ES-I3 (cell line): ENCODE measurements around the gene CHIC2.

Experiments used
- H3K36me3 ChIP-seq: 2 replicates; pipeline ENCODE4 v1.6.1; 2013; ENCODE audit warnings: mild to moderate bottlenecking, low read length, control low read depth, moderate library complexity; ENCODE audit not compliant: insufficient read depth
- H3K4me1 ChIP-seq: 2 replicates; pipeline ENCODE4 v1.6.1; 2013; ENCODE audit warnings: mild to moderate bottlenecking, control low read depth, low read length; ENCODE audit not compliant: insufficient read depth
- H3K9ac ChIP-seq: 2 replicates; pipeline ENCODE4 v1.6.1; 2013; ENCODE audit warnings: low read depth, mild to moderate bottlenecking, low read length, moderate library complexity
- H3K9me3 ChIP-seq: 2 replicates; pipeline ENCODE4 v1.6.1; 2013; ENCODE audit warnings: mild to moderate bottlenecking, low read length, moderate library complexity; ENCODE audit not compliant: control insufficient read depth, insufficient read depth

Gene CHIC2

GRCh38 chr4:53991821-53992220, 72.6 kb downstream of the CHIC2 start:
- Histone ChIP-seq H3K9me3 (no peaks in the 10 kb centered on the region), H3K9ac (no peak overlapping the region), H3K36me3 (no peaks in the 10 kb centered on the region), H3K4me1 (peaks cover 5% of the 10 kb centered on the region; the same call in 1 of the 2 replicates)

DNA sequence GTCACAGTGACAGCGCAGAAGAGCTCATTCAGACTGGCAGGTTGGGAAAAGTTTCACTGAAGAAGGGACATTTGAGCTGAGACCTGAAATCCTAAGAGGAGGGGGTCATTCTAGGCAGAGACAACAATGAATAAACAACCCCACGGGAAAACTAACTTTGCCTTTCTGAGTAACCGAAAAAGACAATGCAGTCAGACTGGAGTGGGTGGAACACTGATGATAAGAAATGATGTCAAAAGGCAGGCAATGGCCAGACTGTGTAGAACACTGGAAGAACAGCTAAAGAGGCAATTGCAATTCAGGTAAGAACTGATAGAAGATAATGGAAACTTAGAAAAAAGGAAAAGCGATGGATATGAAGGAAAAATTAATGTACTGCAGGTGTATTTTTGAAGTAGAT, 73.8 kb downstream of the CHIC2 start:
- H3K9ac ChIP-seq, result no peak overlapping the region
- H3K9me3 ChIP-seq, result no peaks in the 10 kb centered on the region
- peaks cover 5% of the 10 kb centered on the region; the same call in 1 of the 2 replicates for H3K4me1 ChIP-seq
- no peaks in the 10 kb centered on the region for H3K36me3 ChIP-seq

GRCh38 chr4:53987761-53988171, 76.6 kb downstream of the CHIC2 start:
- Histone ChIP-seq H3K9ac (no peak overlapping the region), H3K4me1 (peaks cover 5% of the 10 kb centered on the region; the same call in 1 of the 2 replicates), H3K36me3 (no peaks in the 10 kb centered on the region), H3K9me3 (no peaks in the 10 kb centered on the region)

- Histone ChIP-seq H3K9ac (no peak overlapping the region), H3K36me3 (no peaks in the 10 kb centered on the region), H3K4me1 (peaks cover 5% of the 10 kb centered on the region; the same call in 1 of the 2 replicates), H3K9me3 (no peaks in the 10 kb centered on the region)
These were observed 78.3 kb downstream of the CHIC2 start for GRCh38 chr4:53986062-53986461.

DNA sequence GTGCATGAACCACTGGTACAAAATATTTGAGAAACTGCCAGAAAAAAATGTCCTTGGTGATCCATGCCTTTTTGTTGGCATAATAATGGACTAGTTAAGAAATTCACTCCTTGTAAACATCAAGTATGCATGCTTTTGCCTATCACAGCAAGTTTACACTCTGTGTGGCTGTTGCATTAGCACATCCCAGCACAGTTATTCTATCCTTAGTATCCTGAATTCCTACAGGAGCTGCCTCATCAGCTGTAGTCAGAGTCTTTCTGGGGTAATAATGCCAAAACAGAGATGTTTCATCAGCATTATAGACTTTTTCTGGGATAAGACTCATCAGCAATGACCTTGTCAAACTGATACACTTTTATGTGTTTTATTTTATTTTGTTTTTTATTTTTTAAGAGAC, 82.8 kb downstream of the CHIC2 start:
- Histone ChIP-seq H3K4me1 (no peaks in the 10 kb centered on the region), H3K9ac (no peak overlapping the region), H3K9me3 (no peaks in the 10 kb centered on the region), H3K36me3 (no peaks in the 10 kb centered on the region)

- Histone ChIP-seq H3K9ac (no peak overlapping the region), H3K9me3 (no peaks in the 10 kb centered on the region), H3K4me1 (no peaks in the 10 kb centered on the region), H3K36me3 (no peaks in the 10 kb centered on the region)
These were observed 83.3 kb downstream of the CHIC2 start for GRCh38 chr4:53981066-53981465.

GRCh38 chr4:53974561-53974960, 89.8 kb downstream of the CHIC2 start:
- Histone ChIP-seq H3K9ac (no peak overlapping the region), H3K9me3 (no peaks in the 10 kb centered on the region), H3K4me1 (no peaks in the 10 kb centered on the region), H3K36me3 (no peaks in the 10 kb centered on the region)

DNA sequence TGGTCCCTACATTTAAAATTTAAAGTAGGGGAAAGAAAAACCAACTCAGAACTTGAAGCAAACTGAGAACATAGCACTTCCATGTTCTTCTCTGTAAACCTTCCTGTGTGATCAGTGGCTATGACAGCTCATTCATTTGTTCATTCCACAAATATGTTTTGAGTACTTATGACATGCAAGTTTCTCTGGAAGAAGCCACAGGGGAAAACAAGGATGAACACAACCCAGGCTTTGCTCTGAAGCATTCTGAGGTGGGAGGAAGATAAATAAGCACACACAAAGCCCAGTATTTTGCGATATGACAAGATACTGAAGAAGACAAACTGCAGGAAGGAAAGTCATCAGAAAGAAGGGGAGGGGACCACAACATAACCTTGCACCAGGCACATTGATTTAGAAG, 96.4 kb downstream of the CHIC2 start:
- Histone ChIP-seq H3K9ac (no peak overlapping the region), H3K9me3 (no peaks in the 10 kb centered on the region), H3K4me1 (no peaks in the 10 kb centered on the region), H3K36me3 (no peaks in the 10 kb centered on the region)

DNA sequence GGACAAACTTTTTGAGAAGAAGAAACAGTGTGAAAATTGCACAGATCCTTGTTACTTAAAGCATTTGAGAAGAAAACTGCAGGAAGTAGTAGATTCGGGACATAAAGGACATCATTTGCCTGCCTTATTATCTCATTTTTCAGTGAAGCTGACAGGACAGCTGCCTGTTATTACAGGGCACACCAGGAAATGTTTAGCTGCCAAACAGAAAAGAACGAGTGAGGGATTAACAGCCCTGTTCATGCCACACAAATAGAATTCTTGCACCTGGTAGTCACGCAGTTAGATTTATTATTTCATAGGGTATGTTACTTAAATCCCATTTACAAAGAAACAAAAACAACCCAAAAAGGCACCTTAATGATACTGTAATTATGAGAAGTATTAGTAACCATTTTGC, 100.6 kb downstream of the CHIC2 start:
- no peaks in the 10 kb centered on the region for H3K9me3 ChIP-seq
- H3K4me1 ChIP-seq, result peaks cover 6% of the 10 kb centered on the region
- no peak overlapping the region for H3K9ac ChIP-seq
- no peaks in the 10 kb centered on the region for H3K36me3 ChIP-seq

DNA sequence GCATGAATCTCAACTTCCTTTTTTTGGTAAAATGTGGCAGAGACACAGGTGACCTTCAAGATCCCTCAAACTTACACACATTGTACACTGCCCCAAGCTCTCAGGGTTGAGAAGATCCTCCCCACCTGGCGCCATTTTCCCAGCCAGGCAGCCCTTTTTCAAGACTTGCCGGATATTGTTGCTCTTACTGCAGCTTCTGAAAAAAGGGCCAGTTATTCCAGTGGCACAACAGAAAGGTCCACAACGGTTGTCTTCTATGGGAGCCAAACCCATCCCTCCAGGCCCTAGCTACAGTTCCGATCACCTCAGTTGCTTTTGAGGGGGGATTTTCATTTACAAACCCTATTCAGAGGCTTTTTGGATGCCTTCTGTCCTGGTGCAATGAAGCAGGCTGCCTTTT, 101.1 kb downstream of the CHIC2 start:
- H3K9me3 ChIP-seq, result no peaks in the 10 kb centered on the region
- H3K4me1 ChIP-seq, result peaks cover 6% of the 10 kb centered on the region
- H3K9ac ChIP-seq, result no peak overlapping the region
- no peaks in the 10 kb centered on the region for H3K36me3 ChIP-seq

DNA sequence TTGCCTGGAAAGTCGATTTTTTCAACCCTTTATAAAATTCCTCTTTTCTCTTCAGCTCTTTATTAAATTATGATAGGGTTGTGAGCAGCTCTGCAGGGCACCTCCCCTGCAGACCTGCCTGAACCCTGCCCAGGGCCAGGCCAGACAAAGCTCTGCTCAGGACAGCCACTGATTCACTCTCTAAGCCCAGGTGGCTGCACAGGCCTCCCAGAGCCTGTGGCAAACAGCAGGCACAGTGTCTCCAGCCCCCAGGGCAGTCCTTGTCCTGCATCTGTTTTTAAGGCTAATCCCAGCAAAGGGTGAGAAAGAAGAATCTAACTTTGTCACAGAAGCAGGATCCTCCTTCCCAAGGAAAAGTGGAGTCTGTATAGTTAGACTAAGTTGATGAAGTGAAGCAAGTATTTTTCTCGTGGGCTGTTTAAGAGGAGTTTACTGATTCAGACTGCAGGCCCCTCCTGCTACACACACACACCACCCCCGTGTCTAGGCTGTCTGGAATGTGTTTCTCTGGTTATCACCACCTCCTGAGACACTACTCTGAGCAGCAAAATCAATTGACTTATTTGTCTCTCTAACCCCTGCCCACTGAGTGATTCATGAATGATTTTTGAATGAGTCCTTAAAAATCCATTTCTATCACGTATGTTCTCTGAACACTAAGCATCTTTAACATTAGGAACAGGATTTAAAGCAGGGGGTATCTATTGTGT, 101.7 kb downstream of the CHIC2 start:
- Histone ChIP-seq H3K9me3 (no peaks in the 10 kb centered on the region), H3K9ac (no peak overlapping the region), H3K4me1 (peaks cover 6% of the 10 kb centered on the region), H3K36me3 (no peaks in the 10 kb centered on the region)

GRCh38 chr4:53961351-53961750, 103.1 kb downstream of the CHIC2 start:
- Histone ChIP-seq H3K36me3 (no peaks in the 10 kb centered on the region), H3K9ac (no peak overlapping the region), H3K9me3 (no peaks in the 10 kb centered on the region), H3K4me1 (peaks cover 6% of the 10 kb centered on the region)

DNA sequence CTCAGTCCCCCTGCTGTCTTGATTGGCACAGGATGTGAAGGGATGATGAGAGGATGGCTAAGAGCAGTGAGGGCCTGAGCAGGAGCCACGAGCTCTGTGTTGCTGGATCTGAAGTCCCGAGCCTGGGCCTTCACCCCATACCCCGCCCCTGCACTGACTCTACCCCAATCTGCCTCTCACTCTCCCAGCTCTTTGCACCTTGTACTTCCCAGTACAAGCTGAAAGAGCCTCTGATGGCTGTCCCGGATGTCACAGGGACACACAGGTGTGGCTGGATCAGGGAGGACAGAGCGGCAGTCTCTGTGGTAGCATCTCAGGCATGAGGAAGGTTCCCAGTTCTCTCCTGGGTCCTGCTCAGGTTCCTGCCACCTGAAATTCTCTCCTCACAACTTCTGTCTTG, 103.6 kb downstream of the CHIC2 start:
- Histone ChIP-seq H3K36me3 (no peaks in the 10 kb centered on the region), H3K9me3 (no peaks in the 10 kb centered on the region), H3K9ac (no peak overlapping the region), H3K4me1 (peaks cover 6% of the 10 kb centered on the region)
